HG03064 (cell line): ENCODE data around the gene ELF2.
A peak's percentile ranks its signal among the peaks of the same experiment; 100 is the strongest.
"Not testable (repeated sequence)": the region's sequence is repeated elsewhere in the genome, so short reads cannot be mapped to it uniquely, and the experiment has no call there.

Experiments
- ATAC-seq: cut with Tn5 transposase; IDR thresholded peaks from one replicate; pipeline ENCODE4 v1.9.1; 2021; ENCODE audit warnings: low read depth; ENCODE audit not compliant: unreplicated experiment

ELF2 gene

DNA sequence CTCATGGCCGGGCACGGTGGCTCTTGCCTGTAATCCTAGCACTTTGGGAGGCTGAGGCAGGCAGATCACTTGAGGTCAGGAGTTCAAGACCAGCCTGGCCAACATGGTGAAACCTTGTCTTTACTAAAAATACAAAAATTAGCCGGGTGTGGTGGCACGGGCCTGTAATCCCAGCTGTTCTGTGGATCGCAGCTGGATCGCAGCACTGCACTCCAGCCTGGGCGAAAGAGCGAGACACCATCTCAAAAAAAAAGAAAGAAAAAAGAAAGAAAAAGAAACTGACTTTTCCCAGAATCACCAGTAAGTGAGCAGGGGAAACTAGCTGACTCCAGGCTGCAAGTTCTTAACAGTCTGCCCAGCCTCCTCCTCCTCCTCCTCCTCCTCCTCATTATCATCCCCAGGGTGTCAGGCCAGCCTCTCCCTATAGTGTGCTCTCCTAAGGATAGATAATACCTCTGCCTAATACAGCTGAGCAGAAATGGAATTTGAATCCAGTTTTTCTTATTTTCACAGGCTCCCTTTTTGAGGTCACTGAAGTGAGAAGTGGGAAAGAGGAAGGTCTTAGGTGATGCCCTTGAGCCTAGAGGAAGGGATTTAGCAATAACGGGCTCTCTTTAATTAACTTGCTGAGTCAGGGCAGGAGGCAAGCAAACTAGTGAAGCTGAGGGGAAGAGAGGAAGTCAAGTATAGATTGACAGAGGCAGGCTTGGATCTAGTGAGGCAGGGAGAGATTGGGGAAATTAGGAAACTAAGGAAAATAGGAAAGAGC lies 11.8 kb upstream of the ELF2 start:
- no peak for ATAC-seq

- ATAC-seq = peak; percentile 61
These were observed 7.1 kb upstream of the ELF2 start for GRCh38 chr4:139184129-139184528.

DNA sequence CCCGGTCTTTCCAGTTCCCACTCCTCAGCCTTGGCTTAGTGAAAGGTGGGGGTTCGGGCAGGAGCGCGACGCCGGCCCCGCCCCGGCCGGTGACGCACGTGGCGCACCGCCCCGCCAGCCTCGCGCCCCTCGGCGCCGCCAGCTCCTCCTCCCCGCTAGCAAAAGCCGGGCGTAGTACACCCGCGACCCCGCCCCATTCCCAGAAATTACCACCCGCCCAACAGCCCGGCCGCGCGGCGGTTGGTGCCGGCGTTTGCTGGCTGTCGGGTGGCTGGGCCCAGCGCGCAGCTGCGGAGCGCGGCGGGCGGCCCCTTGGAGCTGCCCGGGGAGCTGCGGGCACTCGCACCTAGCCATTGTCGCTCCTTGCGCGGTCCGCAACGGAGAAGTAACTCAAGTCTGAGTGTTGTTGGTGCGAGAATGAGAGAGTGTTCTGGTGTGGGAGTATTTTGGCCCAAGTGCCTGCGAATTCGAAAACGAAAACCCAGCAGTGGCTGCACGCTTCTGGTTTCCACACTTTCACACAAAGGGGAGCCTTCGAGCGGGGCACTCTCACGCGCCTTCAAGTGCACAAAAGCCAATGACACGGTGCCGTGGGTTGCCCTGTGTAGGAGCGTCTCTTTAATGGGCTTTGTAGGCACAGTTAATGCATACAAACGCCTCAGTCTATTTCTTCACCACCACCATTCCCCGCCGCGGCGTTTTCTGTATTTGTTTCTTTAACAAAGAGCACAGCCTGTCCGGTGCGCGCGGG lies 1.0 kb upstream of the ELF2 start:
- ATAC-seq = peak; percentile 59

DNA sequence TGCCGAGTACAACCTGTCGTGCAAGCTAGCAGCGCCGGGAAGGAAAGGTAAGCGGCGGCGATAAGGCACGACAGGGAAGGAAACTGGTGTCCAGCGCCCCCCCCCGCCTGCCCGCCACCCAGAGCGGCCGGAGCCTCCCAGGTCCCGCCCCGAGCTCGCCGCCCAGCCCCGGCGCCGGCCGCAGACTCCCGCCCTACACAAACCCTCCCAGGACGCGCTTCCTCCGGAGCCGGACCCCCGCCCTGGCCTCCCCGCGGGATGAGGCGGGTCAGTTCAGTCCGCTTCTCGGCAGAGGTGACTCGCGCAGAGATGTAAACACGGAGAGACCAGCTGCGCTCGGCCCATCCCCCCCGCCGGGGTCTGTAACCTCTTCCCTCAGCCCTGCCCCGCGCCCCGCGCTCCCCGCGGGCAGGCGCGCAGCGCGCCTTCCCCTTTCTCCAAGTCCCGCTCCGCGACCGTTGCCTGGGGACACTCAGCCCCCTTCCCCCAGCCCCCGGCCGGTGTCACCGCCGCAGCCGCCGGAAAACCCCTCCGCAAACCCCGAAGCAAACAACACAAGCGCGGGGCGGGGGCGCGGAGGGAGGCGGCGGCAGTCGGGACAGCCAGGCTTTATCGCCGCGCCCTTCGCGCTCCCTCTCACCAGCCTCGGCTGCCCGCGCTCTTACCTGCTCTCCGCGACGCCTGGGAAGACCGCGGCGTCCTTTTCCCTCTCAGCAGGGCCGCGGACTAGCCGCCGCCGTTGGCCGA lies 543 bp downstream of the ELF2 start:
- ATAC-seq = peak; percentile 16

DNA sequence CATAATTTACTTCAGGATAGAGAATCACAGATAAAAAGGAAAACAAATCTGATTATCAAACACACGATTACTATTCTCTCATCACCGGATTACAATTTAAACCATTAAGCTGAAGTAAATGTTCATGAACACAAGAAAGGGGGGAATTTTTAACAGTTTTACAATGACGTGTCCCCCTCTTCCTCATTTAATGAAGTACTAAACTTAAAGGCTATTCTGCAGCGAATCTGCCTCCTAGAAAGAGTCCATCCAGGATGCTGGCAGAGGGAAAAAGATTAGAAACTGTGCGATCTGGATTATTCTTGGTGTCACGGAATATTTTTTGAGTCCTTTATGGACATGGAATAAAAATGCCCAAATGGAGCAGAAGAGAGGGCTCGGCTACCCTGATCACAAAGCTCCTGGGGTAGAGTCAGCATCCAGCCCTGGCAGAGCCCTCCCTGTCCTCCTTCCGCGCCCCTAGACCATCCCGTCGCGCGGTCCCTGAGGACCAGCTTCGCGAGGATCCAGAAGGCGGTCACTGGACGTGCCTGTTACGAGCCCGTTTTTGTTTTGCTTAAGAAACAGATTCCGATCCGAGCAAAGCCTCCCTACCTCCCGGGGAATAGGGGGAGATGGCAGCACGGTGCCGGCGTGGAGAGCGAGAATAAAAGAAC lies 1.2 kb downstream of the ELF2 start:
- no peak for ATAC-seq

DNA sequence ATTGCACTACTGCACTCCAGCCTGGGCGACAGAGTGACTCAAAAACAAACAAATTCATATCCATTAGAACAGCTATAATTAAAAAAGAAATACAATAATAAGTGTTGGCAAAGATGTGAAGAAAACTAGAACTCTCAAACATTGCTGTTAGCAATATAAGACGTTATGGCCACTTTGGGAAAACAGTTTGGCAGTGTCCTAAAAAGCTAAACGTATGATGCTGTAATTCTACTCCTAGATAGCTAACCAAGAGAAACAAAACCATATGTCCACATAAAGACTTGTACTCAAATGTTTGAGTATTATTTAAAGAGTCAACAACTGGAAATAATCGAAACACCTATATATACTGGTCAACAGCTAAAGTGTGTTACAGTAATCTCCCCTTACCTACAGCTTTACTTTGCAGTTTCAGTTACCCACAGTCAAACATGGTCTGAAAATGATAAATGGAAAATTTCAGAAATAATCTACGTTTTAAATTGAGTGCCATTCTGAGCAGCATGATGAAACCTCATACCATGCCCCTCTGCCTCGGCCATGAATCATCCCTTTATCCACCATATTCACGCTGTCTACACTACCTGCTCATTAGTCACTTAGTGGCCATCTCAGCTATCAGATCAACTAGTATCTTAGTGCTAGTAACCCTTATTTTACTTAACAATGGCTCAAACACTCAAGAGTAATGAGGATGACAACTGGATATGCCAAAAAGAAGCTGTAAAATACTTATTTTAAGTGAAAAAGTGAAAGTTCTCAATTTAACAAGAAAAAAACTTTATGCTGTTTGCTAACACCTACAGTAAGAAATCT lies 4.9 kb downstream of the ELF2 start:
- no peak for ATAC-seq

DNA sequence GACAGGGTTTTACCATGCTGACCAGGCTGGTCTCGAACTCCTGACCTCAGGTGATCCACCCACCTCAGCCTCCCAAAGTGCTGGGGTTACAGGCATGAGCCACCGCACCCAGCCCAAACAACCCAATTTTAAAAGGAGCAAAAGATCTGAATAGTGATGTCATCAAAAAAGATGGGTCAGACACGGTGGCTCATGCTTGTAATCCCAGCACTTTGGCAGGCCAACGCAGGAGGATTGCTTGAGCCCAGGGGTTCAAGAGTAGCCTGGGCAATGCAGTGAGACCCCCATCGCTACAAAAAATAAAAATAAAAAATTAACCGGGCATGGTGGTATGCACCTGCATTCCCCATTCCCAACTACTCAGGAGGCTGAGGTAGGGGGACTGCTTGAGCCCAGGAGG lies 6.1 kb downstream of the ELF2 start:
- no peak for ATAC-seq

GRCh38 chr4:139167774-139168444 lies 9.1 kb downstream of the ELF2 start:
- ATAC-seq = no peak

GRCh38 chr4:139164731-139165130 lies 12.3 kb downstream of the ELF2 start:
- ATAC-seq = no peak

GRCh38 chr4:139163806-139164206 lies 13.2 kb downstream of the ELF2 start:
- no peak for ATAC-seq

DNA sequence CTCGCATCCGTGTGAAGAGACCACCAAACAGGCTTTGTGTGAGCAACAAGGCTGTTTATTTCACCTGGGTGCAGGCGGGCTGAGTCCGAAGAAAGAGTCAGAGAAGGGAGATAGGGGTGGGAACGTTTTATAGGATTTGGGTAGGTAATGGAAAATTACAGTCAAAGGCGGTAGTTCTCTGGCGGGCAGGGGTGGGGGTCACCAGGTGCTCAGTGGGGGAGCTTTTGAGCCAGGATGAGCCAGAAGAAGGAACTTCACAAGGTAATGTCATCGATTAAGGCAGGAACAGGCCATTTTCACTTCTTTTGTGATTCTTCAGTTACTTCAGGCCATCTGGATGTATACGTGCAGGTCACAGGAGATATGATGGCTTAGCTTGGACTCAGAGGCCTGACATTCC lies 19.0 kb downstream of the ELF2 start:
- ATAC-seq = not testable (repeated sequence)

DNA sequence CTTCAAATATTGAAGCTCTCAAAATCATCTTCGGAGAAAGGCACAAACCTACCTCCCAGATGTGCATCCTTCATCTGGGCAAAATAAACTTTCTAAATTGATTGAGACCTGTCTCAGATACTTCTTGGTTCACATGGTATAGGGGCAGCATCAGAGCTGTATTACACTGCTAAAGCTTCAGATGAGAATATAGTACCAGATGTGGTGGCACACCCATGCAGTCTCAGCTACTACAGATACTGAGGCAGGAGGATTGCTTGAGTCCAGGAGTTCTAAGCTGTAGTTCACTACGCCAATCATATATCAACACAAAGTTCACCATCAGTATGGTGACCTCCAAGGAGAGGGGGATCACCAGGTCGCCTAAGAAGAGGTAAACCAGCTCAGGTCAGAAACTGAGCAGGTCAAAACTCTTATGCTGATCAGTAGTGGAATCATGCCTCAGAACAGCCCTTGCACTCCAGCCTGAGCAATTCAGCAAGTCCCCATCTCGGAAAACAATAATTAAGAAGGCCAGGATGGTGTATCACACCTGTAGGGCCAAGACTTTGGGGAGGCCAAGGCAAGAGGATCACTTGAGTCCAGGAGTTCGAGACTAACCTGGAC lies 22.0 kb downstream of the ELF2 start:
- ATAC-seq = no peak

DNA sequence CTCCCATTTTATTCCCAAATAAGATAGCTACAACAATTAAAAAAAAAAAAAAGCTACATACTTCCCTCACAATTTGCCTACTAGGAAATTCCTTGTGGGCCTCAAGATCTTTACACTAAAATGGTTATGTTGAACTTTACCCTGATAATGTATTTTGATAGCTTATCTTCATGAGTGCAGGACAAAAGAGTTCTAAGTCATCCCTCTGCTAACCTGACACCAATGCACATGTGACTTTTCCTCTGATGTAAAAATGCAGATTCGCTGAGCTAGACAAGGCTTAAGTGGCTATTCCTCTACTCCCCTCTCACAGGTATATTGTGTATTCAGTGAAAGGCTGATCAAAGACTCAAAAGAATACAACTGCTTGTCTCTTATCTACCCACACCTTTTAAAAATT lies 22.5 kb downstream of the ELF2 start:
- ATAC-seq = no peak

GRCh38 chr4:139154134-139154421 lies 22.9 kb downstream of the ELF2 start:
- ATAC-seq = no peak

GRCh38 chr4:139153411-139154133 lies 23.4 kb downstream of the ELF2 start:
- no peak for ATAC-seq

DNA sequence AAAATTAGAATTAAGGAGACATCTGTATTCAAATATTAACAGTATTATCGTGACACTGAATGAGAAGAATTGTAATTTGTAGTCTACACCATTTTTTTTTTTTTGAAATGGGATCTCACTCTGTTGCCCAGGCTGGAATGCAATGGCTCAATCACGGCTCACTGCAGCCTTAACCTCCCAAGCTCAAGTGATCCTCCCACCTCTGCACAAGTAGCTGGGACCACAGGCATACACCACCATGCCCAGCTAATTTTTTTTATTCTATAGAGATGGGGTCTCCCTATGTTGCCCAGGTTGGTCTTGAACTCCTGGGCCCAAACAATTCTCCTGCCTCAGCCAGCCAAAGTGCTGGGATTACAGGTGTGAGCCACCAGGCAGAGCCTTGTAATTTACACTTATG lies 24.8 kb downstream of the ELF2 start:
- no peak for ATAC-seq

- ATAC-seq = no peak
These were observed 29.9 kb downstream of the ELF2 start for GRCh38 chr4:139146926-139147629.

GRCh38 chr4:139145552-139145932 lies 31.5 kb downstream of the ELF2 start:
- ATAC-seq = no peak
